HepG2 (cell line): Measurements from ENCODE around the gene CACNA1H.

Experiments
- EP300 ChIP-seq, 3 experiments: sonication (generic) in 1 of 3; formaldehyde crosslinking in 1 of 3; IDR thresholded peaks; 2 replicates each; pipeline versions ENCODE4 v1.5.1 to v1.6.1; 2011 to 2020; ENCODE audit warnings: low read depth in 2 of 3, low read length in 2 of 3, borderline replicate concordance in 1 of 3, improper control_type of control experiment in 1 of 3, mild to moderate bottlenecking in 1 of 3, missing genetic modification reagents in 1 of 3, moderate library complexity in 1 of 3
- NKX3-1 ChIP-seq: sonication (generic); formaldehyde crosslinking; IDR thresholded peaks from 2 replicates; pipeline ENCODE4 v1.5.0; 2020; ENCODE audit warnings: missing genetic modification reagents
- ZNF747 ChIP-seq: sonication (generic); formaldehyde crosslinking; IDR thresholded peaks from 2 replicates; pipeline ENCODE4 v1.8.1; 2023; ENCODE audit warnings: missing genetic modification reagents, mild to moderate bottlenecking, borderline replicate concordance
- TF ChIP-seq, protein P1 (sequence below): sonication (generic); formaldehyde crosslinking; IDR thresholded peaks from 2 replicates; pipeline ENCODE4 v1.4.0; 2020; ENCODE audit warnings: missing genetic modification reagents

GRCh38 chr16:1112506-1113184 is 40.3 kb upstream of the CACNA1H start:
- TF ChIP-seq NKX3-1 (no peak), EP300 (IDR thresholded peaks at IDR 0.05; ENCODE audit: low read depth in 2 of 2, low read length in 2 of 2) (no peak), EP300 (CRISPR knock-in tag; IDR thresholded peaks at IDR 0.05; ENCODE audit: borderline replicate concordance) (no peak), ZNF747 (CRISPR knock-in tag) (no peak)
- TF ChIP-seq, protein P1, sequence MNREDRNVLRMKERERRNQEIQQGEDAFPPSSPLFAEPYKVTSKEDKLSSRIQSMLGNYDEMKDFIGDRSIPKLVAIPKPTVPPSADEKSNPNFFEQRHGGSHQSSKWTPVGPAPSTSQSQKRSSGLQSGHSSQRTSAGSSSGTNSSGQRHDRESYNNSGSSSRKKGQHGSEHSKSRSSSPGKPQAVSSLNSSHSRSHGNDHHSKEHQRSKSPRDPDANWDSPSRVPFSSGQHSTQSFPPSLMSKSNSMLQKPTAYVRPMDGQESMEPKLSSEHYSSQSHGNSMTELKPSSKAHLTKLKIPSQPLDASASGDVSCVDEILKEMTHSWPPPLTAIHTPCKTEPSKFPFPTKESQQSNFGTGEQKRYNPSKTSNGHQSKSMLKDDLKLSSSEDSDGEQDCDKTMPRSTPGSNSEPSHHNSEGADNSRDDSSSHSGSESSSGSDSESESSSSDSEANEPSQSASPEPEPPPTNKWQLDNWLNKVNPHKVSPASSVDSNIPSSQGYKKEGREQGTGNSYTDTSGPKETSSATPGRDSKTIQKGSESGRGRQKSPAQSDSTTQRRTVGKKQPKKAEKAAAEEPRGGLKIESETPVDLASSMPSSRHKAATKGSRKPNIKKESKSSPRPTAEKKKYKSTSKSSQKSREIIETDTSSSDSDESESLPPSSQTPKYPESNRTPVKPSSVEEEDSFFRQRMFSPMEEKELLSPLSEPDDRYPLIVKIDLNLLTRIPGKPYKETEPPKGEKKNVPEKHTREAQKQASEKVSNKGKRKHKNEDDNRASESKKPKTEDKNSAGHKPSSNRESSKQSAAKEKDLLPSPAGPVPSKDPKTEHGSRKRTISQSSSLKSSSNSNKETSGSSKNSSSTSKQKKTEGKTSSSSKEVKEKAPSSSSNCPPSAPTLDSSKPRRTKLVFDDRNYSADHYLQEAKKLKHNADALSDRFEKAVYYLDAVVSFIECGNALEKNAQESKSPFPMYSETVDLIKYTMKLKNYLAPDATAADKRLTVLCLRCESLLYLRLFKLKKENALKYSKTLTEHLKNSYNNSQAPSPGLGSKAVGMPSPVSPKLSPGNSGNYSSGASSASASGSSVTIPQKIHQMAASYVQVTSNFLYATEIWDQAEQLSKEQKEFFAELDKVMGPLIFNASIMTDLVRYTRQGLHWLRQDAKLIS (CRISPR knock-in tag) = no peak
